K562 (cell line): Measurements from ENCODE around the gene ACTL10. TPM values are rescaled to one million over a fixed set of nuclear protein-coding genes. Genes with fewer than 3 reads are reported as not detected.
A peak's percentile ranks its signal among the peaks of the same experiment; 100 is the strongest.

ENCODE experiments used
- ATAC-seq: fragments of 200-7000 bp; cut with Tn5 transposase; 3 replicates; pipeline ENCODE4 v1.9.1; 2020; ENCODE audit warnings: moderate library complexity
- BruUV-seq: library from RNA; stranded (reverse); fragments of 400-500 nt; replicated peaks from 2 replicates; lab custom pipeline; 2021; lab: Mats Ljungman, UMichigan
- CTCF ChIA-PET: fragments of 300-600 bp; formaldehyde crosslinking; extraction: SDS; loops from one replicate; lab custom pipeline; 2021; ENCODE audit warnings: low intra/inter-chr PET ratio; lab: Yijun Ruan, JAX
- POLR2A ChIA-PET: fragments of 300-600, 350-650 bp; sonication (Branson Sonifier 250); formaldehyde crosslinking; extraction: SDS; loops from one replicate; lab custom pipeline; 2021; ENCODE audit warnings: antibody characterized with exemption, inconsistent platforms; lab: Yijun Ruan, JAX
- DNase-seq, 4 experiments: peaks; one replicate each; pipeline versions ENCODE4 v3.0.0 to v3.0.0-alpha.2; 2011 to 2018; ENCODE audit warnings: low spot score in 3 of 4, mixed read lengths in 3 of 4; ENCODE audit errors: extremely low read depth in 1 of 4
- FAIRE-seq: peaks from 2 replicates; lab custom pipeline; 2011; peaks lifted over from hg19 to GRCh38; lab: Jason Lieb, UNC
- H2AFZ ChIP-seq: 2 replicates; pipeline ENCODE4 v1.6.0; 2011; ENCODE audit warnings: low read depth, low read length, control low read depth, inconsistent platforms
- H3K27ac ChIP-seq: fragments of 200-600 bp; 3 replicates; pipeline ENCODE4 v1.8.0; 2011; ENCODE audit warnings: low read depth, mild to moderate bottlenecking, control low read depth, inconsistent platforms, low read length, moderate library complexity, mixed read lengths; ENCODE audit errors: extremely low read depth
- H3K27me3 ChIP-seq, 2 experiments: fragments of 300-600 bp in 1 of 2; 2 replicates in 1 of 2; 3 replicates in 1 of 2; pipeline versions ENCODE4 v1.6.0 to v1.8.0; 2011; ENCODE audit warnings: inconsistent platforms in 2 of 2, low read length in 2 of 2, mild to moderate bottlenecking in 1 of 2, mixed read lengths in 1 of 2, moderate library complexity in 1 of 2; ENCODE audit not compliant: control insufficient read depth in 2 of 2, insufficient read depth in 2 of 2
- H3K36me3 ChIP-seq: fragments of 300-600 bp; 3 replicates; pipeline ENCODE4 v1.8.0; 2011; ENCODE audit warnings: mild to moderate bottlenecking, low read length, inconsistent platforms; ENCODE audit not compliant: control insufficient read depth, insufficient read depth
- H3K4me1 ChIP-seq, 2 experiments: fragments of 200-600 bp in 1 of 2; replicated peaks in 1 of 2; 2 replicates in 1 of 2; 3 replicates in 1 of 2; pipeline versions ENCODE4 v1.5.1 to v1.8.0; 2011; ENCODE audit warnings: inconsistent platforms in 2 of 2, low read length in 2 of 2, mild to moderate bottlenecking in 1 of 2, mixed read lengths in 1 of 2, moderate library complexity in 1 of 2; ENCODE audit not compliant: control insufficient read depth in 2 of 2, insufficient read depth in 2 of 2
- H3K4me2 ChIP-seq: 2 replicates; pipeline ENCODE4 v1.6.1; 2011; ENCODE audit warnings: low read length, control low read depth, inconsistent platforms, mixed read lengths; ENCODE audit not compliant: insufficient read depth
- H3K4me3 ChIP-seq: fragments of 200-600 bp; sonication (generic), shearing (Covaris generic); 2 replicates; pipeline ENCODE4 v1.5.1; 2016; ENCODE audit warnings: control low read depth, inconsistent platforms
- H3K79me2 ChIP-seq: fragments of 200-600 bp; 3 replicates; pipeline ENCODE4 v1.8.0; 2011; ENCODE audit warnings: low read length, inconsistent platforms; ENCODE audit not compliant: control insufficient read depth, insufficient read depth
- H3K9ac ChIP-seq, 2 experiments: 2 replicates each; pipeline versions ENCODE4 v1.6.0 to v1.6.1; 2011; ENCODE audit warnings: low read depth in 2 of 2, low read length in 2 of 2, control low read depth in 1 of 2, inconsistent platforms in 1 of 2, mild to moderate bottlenecking in 1 of 2, mixed read lengths in 1 of 2; ENCODE audit not compliant: insufficient read depth in 1 of 2
- H3K9me1 ChIP-seq: one replicate; pipeline ENCODE4 v1.6.0; 2011; ENCODE audit warnings: inconsistent platforms, mild to moderate bottlenecking, low read length, moderate library complexity; ENCODE audit not compliant: control insufficient read depth, insufficient read depth
- H3K9me3 ChIP-seq: replicated peaks from 2 replicates; pipeline ENCODE4 v1.5.1; 2011; ENCODE audit warnings: low read depth, low read length, inconsistent platforms; ENCODE audit not compliant: control insufficient read depth, insufficient read depth
- H4K20me1 ChIP-seq: replicated peaks from 2 replicates; pipeline ENCODE4 v1.6.1; 2011; ENCODE audit warnings: low read length, inconsistent platforms, mixed read lengths; ENCODE audit not compliant: control insufficient read depth, insufficient read depth
- ARID2 ChIP-seq: fragments of 450-650 bp; IDR thresholded peaks from 2 replicates; pipeline ENCODE4 v1.6.1; 2017; ENCODE audit warnings: antibody characterized with exemption, mild to moderate bottlenecking
- CC2D1A ChIP-seq: fragments of 450-650 bp; IDR thresholded peaks from 2 replicates; pipeline ENCODE4 v1.6.1; 2017; ENCODE audit warnings: mild to moderate bottlenecking
- HDAC2 ChIP-seq: fragments of 450-650 bp; IDR thresholded peaks from 2 replicates; pipeline ENCODE4 v1.6.1; 2016; ENCODE audit warnings: mild to moderate bottlenecking
- POLR2G ChIP-seq: fragments of 200-400 bp; formaldehyde crosslinking; IDR thresholded peaks from 2 replicates; pipeline ENCODE4 v1.6.1; 2017; ENCODE audit warnings: low read depth, mild to moderate bottlenecking, antibody characterized with exemption, low read length, moderate library complexity
- RBFOX2 ChIP-seq: fragments of 200-400 bp; formaldehyde crosslinking; IDR thresholded peaks from 2 replicates; pipeline ENCODE4 v1.6.1; 2017; ENCODE audit warnings: low read depth, mild to moderate bottlenecking, low read length, moderate library complexity
- RUNX1 ChIP-seq: sonication (generic); IDR thresholded peaks from 2 replicates; pipeline ENCODE4 v1.6.1; 2016; ENCODE audit warnings: antibody characterized with exemption, low read depth
- SAFB ChIP-seq: fragments of 200-400 bp; formaldehyde crosslinking; IDR thresholded peaks from 2 replicates; pipeline ENCODE4 v1.6.1; 2017; ENCODE audit warnings: low read depth, low read length, borderline replicate concordance
- SETDB1 ChIP-seq: IDR thresholded peaks from one replicate; pipeline ENCODE4 v1.6.1; 2012; ENCODE audit warnings: low read length, control low read depth, inconsistent platforms
- ZNF274 ChIP-seq: IDR thresholded peaks from 2 replicates; pipeline ENCODE4 v1.6.1; 2011; ENCODE audit warnings: low read depth, mild to moderate bottlenecking, low read length, moderate library complexity, borderline replicate concordance
- ZNF79 ChIP-seq: fragments of 250-450 bp; sonication (Bioruptor Pico); IDR thresholded peaks from 2 replicates; pipeline ENCODE4 v1.4.0; 2020; ENCODE audit warnings: low read depth, mild to moderate bottlenecking, moderate library complexity
- WGBS: fragments of 100-300 bp; shearing (Covaris generic); methylation state at CpG from one replicate; pipeline ENCODE4 v1.1.6; 2016; ENCODE audit warnings: low coverage, mixed read lengths; ENCODE audit not compliant: insufficient coverage; ENCODE audit errors: missing lambda C conversion rate; 5-methylcytosine and 5-hydroxymethylcytosine counted together
- in situ Hi-C: fragments of 300-500 bp; cut with MboI; formaldehyde crosslinking; loops from 4 replicates; pipeline ENCODE4 v1.15.0; 2018; ENCODE audit warnings: inconsistent platforms, mixed read lengths
- intact Hi-C: fragments of 100-400 bp; cut with micrococcal nuclease; formaldehyde crosslinking; loops from 2 replicates; pipeline ENCODE4 v1.14.2; 2022
- polyA plus RNA-seq, 8 experiments: library from polyadenylated mRNA; depleted of rRNA in 4 of 8; stranded (reverse) in 5 of 8; unstranded in 3 of 8; fragments of >200 nt; fragmentation: Nextera tagmentation in 2 of 8; fragmentation: Illumina TruSeq in 1 of 8; extraction: Ambion mirVana in 2 of 8; extraction: Trizol in 1 of 8; gene quantifications; 2 replicates each; pipeline versions ENCODE4 v1.2.1 to v1.2.3, GENCODE V29; 2011 to 2014; ENCODE audit warnings: inconsistent platforms in 1 of 8, missing spikeins in 1 of 8
- total RNA-seq, 7 experiments: library from RNA; depleted of rRNA in 6 of 7; stranded (reverse); fragments of >200 nt in 6 of 7; fragmentation: Illumina TruSeq in 2 of 7; extraction: Trizol in 2 of 7; gene quantifications; 2 replicates each; pipeline versions ENCODE4 v1.2.1 to v1.2.3, GENCODE V29; 2011 to 2021; ENCODE audit warnings: low replicate concordance in 1 of 7
- TF ChIP-seq, protein P1 (sequence below), 2 experiments: fragments of 450-650 bp in 1 of 2; sonication (generic) in 1 of 2; formaldehyde crosslinking; conservative IDR thresholded peaks; 2 replicates each; pipeline versions ENCODE4 v1.4.0 to v1.8.1; 2020 to 2022; ENCODE audit warnings: mild to moderate bottlenecking in 1 of 2, missing genetic modification reagents in 1 of 2

ACTL10 gene
- total and polyA plus RNA-seq, 9 of the 15 experiments (the other 6 are each of a cell fraction or from before 2014, with no cell fraction given): 0.07 to 0.14 TPM; not detected in 7

DNA sequence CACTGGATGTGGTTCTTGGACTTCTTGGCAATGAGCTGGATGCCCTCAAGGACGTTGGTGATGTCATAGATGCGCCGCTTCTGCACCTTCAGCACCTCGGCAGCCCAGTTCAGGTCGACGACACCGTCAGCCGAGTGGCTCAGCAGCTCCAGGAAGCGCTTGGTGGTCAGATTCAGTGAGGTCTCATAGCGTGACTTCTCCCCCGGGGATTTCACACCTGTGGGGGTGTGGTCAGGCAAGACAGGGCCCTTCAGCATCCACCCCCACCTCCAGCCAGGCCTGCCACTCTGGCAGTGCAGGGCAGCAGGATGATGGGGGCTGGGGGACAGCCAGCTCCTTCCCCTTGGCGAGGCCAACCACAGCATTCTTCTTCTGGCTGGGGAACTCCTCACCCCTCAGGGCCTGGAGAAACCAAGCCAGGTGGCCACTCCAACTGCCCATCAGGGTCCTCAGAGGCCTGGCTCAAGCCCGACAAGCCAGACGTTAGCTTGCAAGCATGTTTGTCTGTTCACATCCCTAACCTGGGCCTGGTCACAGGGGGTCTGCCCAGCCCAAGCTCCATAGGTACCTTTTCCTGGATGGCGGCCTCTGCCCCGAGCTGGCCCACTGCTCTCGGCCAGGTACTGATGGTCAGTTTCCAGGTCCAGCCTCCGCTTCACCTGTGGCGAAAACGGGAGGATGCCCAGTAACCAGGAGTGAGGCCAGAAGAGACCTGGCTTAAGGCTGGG is 13.2 kb downstream of the ACTL10 start:
- intact Hi-C loops: no loop called here
- no peaks in the 10 kb centered on the region for H3K9me3 ChIP-seq

More for the DNA sequence above, 13.2 kb downstream of the ACTL10 start:
- no peak overlapping the region for H3K4me2 ChIP-seq
- no peaks in the 10 kb centered on the region for H3K27me3 ChIP-seq
- no peak for ATAC-seq
- no peak overlapping the region for H2AFZ ChIP-seq
- no peak for TF ChIP-seq SAFB
- no peak for TF ChIP-seq ARID2
- TF ChIP-seq, protein P1, sequence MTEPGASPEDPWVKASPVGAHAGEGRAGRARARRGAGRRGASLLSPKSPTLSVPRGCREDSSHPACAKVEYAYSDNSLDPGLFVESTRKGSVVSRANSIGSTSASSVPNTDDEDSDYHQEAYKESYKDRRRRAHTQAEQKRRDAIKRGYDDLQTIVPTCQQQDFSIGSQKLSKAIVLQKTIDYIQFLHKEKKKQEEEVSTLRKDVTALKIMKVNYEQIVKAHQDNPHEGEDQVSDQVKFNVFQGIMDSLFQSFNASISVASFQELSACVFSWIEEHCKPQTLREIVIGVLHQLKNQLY (CRISPR knock-in tag; conservative IDR thresholded peaks at IDR 0.05): no peak
- TF ChIP-seq ZNF274: peak; percentile 79; the same call in 1 of the 2 replicates
- peak; percentile 40; the same call in 1 of the 2 replicates for TF ChIP-seq RBFOX2
- TF ChIP-seq CC2D1A: no peak
- no peak for TF ChIP-seq RUNX1
- no peak for TF ChIP-seq SETDB1
- TF ChIP-seq POLR2G: peak; percentile 56; the same call in 1 of the 2 replicates
- TF ChIP-seq HDAC2: no peak
- TF ChIP-seq ZNF79 (CRISPR knock-in tag): no peak
- CTCF ChIA-PET: no interaction called here
- no peak overlapping the region for H3K27ac ChIP-seq
- peaks cover 22% of the 10 kb centered on the region; the same call in 1 of the 2 replicates for H4K20me1 ChIP-seq
- WGBS: 91% methylated on average over 19 of the region's 20 CpGs
- peaks cover 28% of the 10 kb centered on the region for H3K79me2 ChIP-seq
- in situ Hi-C loops: no loop called here
- peaks cover 6 to 44% of the 10 kb centered on the region in 2 experiments for H3K4me1 ChIP-seq
- BruUV-seq: no TSS peak
- H3K36me3 ChIP-seq: peaks cover 57% of the 10 kb centered on the region; the same call in 2 of the 3 replicates
- DNase-seq: peak in 1 of 4 experiments; percentile 7
- FAIRE-seq: no peak
- H3K9me1 ChIP-seq: no peaks in the 10 kb centered on the region
- H3K9ac ChIP-seq: peak overlapping the region in 1 of 2 experiments; percentile 61; a peak in 2 of 4 replicates
- no peak overlapping the region for H3K4me3 ChIP-seq
- POLR2A ChIA-PET: interaction anchor here (0.5 to 2.2 kb wide), 11 partner anchors 9 to 493 kb away, joined by 3 to 11 read pairs (median 4); partner anchors contain the start of genes ACTL10, PXMP4 and ZNF341
